ENCODE measurements around the gene PTPN14.
"Not testable (repeated sequence)": the region's sequence is repeated elsewhere in the genome, so short reads cannot be mapped to it uniquely, and the experiment has no call there.

The PTPN14 gene

DNA sequence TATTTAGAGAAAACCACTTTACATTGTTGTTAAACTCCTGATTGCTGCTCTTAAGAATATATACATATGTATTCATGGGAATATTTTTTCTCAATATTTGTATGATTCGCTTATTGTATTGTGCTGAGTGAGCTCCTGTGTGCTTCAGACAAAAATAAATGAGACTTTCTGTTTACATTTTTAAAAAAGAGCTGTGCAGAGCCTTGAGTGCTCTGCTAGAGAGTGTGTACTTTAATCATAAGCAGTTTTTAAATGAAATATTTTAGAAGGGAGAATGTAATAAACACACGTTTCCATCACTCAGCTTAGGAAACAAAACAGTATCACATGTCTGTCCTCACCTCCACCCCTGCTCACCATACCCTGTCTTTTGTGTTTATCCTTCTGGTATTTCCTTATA is 9.7 kb downstream of the PTPN14 start:
- no peak for DNase-seq (ENCODE audit: low read depth)

DNA sequence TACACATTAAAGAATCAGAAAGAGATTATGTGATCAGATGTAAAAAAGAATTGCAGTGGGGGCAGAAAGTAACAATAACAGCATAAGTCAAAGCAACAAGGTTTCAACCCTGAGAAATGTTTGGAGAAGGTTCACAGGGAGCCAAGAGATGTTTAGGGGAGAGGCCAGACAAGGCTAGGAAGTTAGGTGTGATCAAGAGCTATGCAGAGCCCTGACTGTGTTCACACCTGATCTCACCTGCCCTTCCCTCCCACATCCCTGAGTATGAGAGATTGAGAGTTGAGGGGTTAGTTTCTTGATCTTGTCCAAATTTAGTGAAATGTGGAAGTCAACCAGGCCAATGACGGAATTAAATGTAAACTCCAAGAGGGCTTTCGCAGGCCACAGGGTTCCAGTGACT is 10.2 kb downstream of the PTPN14 start:
- DNase-seq (ENCODE audit: low read depth), result no peak

DNA sequence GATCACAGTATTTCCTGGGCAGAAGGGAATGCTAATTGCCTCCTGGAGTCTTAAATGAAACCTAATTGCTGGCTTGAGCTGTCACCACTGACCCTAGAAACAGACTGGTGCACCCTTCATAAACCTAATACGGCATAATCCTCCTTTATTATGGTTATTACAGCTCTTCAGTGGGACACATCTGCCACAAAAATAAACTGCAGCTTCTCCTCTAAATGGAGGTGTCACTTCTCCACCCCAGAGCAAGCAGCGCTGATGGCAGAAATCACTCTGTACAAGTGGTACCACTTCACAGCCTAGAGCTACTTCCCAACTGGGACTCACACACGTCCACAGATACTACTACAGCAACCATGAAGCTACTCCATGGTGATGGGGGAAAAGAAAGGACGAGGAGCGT is 11.1 kb downstream of the PTPN14 start:
- no peak for DNase-seq (ENCODE audit: low read depth)

DNA sequence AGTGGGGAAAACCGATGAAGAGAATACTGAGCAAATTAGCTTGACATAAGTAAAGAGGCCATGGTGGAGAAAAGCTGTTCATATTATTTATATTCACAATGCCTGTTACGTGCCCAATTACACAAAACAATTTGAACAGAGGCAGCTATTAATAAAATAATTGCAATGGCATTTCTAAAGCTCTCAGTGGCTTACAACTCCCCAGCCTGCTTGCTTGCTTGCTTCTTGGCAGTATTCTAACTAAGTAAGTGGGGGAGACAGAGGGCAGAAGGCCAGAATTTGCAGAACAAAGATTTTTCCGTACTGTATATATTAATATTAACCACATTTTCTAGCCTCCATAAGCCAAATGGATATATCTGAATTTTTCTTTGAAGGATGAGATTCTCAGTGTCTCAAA is 12.9 kb downstream of the PTPN14 start:
- no peak for DNase-seq (ENCODE audit: low read depth)

DNA sequence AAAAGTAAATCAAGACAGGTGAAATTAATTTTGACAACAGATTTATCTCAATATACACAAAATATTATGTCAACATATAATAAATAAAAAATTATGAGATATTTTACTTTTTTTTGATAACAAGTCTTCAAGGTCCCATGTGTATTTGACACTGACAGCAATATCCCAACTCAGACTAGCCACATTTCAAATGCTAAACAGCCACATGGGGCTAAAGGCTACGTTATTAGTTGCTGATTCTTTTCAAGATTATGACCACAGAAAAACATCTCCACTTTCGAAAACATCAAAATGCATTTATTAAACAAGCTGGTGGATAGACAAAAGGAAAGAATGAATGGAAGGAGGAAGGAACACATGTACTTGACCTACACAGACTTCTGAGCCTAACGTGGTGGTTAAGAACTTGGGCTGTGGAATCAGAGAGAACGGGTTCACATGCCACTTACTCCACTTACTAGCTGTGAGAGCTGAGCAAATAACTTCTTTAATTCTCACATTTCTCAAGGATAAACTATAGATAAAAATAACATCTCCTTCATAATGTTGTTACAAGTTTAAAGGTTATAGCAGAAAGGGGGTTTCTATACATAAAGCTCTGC is 13.4 kb downstream of the PTPN14 start:
- no peak for DNase-seq (ENCODE audit: low read depth)

DNA sequence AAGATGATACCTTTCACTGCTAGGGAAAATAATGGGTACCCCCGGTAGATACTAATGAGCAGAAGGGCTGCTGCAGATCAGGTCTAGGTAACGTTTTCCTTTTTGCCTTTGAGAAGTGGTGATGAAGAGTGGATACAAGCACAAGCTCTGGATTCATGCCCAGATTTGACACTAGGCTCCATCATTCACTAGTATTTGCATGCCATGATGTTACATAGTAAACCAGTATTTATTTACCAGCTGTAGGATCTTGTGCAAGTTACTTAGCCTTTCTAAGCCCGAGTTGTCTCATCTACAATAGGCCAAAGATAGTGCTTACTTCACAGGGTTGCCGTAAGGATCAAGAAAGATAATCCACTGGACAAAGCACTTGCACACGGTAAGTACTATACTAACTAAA is 14.2 kb downstream of the PTPN14 start:
- DNase-seq (ENCODE audit: low read depth), result peak; percentile 16

DNA sequence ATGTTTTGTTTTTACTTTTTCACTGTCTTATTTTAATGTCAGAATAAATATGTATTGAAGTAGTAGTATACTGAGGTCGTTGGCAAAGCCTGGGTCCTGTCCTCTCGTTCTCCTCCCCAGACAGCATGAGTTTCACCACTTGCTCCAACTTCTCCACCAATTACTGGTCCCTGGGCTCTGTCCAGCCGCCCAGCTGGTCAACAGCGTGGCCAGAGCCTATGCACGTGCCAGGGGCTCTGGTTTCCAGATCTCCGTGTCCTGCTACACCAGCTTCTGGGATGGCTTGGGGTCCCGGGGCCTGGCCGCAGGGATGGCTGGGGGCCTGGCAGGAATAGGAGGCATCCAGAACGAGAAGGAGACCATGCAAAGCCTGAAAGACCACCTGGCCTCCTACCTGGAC is 19.3 kb downstream of the PTPN14 start:
- DNase-seq (ENCODE audit: low read depth), result no peak

DNA sequence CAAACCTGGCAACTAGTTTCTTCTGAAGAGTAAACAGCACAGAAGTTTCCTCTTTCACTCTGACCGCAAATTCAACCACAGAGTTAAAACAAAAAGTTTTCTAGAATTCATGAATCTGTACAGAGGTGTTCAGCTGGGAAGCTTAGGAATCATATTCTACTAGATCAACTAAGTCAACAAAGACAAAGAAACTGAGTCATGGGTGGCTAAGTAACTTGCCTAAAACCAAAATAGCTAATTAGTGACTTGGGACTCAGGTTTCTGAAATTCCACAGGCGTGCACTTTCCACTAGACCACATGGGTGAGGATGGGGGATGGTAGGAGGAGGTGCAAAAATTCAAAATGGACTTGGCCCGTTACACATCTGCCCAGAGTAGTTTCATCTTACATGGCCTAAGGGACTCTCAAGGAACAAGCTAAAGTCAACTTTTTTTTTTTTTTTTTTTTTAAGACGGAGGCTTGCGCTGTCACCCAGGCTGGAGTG is 25.8 kb downstream of the PTPN14 start:
- peak; percentile 74 for DNase-seq (ENCODE audit: low read depth)

DNA sequence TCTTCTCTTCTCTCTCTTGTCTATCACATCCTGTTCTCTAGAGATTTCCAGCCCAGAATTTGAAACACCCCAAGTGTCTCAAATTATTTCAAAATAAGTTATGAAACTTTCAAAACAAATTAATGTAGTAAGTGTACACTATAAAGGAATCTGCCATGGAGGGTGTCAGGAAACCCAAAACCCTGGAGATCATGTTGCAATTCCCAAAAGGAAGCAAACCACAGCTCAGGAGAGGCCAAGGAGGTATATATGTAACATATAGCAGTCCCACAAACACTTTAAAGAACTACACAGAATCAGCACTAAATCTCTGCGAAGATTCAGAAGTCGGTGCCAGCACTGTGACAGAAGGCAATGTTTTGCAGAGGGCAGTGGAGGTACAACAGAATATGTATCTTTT is 26.6 kb downstream of the PTPN14 start:
- DNase-seq (ENCODE audit: low read depth), result peak; percentile 76

DNA sequence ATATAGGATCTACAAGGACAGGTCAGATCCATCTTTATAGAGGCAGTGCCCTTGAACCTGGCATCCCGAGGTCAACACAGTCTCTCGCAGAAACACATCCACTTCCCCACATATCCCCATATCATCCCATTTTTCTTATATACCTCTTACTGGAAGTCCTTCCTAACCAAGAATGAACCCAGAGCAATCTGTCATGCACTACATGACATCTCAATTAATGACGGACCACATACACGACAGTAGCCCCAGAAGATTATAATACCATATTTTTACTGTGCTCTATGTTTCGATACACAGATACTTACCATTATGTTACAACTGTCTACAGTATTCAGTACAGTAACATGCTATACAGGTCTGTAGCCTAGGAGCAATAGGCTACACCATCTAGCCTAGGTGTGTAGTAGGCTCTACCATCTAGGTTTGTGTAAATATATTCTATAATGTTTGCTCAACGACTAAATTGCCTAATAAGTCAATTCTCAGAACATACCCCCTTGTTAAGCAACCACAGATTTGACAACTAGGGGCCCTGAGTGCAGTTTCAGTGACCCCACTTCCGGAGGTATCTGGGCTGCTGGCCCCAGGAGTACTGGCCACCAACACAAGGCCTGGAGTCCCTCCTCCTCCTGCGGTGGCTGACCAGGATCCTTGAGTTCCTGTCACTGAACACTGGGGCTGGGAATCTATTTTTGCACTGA is 28.1 kb downstream of the PTPN14 start:
- DNase-seq (ENCODE audit: low read depth), result no peak

DNA sequence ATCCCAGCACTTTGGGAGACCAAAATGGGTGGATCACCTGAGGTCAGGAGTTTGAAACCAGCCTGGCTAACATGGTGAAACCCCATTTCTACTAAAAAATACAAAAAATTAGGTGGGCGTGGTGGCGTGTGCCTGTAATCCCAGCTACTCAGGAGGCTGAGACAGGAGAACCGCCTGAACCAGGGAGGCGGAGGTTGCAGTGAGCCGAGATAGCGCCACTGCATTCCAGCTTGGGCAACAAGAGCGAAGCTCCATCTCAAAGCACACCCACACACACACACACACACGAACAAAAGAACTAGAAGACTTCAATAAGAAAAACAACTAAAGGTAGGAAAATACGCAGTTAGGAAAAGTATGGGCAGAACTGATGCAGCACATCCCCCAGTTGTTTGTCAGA is 29.9 kb downstream of the PTPN14 start:
- DNase-seq (ENCODE audit: low read depth), result not testable (repeated sequence)

DNA sequence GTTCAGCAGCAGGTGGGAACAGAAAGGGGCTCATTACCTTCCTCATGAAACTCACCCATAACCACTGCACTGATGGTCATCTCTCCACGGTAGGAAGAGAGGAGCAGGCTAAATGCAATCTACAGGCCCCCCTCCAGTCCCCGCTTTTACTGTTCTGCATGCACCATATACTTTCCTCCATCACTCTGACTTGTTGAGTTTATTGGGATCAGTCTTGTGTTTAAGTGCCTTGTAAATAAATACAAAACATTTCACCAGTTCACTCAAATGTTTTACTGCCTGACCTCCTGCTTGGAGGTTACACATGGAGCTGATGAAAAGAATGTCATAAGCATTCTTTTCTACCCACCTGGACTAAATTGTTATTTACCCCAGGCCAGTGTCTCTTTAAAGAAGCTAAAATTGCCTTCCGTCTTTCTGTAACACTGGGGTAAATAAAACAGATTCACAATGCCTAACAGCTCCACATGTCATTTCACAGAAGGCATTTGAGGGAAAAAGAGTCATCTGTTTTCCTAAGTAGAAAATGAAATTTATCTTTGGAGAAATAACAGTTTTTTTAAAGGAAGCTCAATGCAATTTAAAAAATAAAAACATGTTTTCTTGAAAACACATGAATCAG is 30.7 kb downstream of the PTPN14 start:
- no peak for DNase-seq (ENCODE audit: low read depth)

DNA sequence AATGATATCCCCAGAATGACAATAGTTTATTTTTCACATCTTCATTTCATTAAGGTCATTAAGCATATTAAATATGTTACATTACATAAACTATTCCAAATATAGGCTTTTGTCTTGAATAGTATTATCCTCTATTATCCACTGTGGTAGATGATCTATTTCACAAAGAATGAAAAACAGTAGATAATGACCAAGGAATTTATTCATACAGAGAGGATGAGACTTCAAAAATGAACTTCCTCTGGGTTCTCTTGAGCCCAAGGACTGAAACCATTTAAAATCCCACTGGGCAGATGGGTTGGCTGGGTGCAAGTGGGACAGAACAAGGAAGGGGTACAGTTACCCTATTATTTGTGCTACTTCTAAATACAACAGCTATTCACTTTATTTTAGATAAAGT is 33.0 kb downstream of the PTPN14 start:
- peak; percentile 17 for DNase-seq (ENCODE audit: low read depth)

DNA sequence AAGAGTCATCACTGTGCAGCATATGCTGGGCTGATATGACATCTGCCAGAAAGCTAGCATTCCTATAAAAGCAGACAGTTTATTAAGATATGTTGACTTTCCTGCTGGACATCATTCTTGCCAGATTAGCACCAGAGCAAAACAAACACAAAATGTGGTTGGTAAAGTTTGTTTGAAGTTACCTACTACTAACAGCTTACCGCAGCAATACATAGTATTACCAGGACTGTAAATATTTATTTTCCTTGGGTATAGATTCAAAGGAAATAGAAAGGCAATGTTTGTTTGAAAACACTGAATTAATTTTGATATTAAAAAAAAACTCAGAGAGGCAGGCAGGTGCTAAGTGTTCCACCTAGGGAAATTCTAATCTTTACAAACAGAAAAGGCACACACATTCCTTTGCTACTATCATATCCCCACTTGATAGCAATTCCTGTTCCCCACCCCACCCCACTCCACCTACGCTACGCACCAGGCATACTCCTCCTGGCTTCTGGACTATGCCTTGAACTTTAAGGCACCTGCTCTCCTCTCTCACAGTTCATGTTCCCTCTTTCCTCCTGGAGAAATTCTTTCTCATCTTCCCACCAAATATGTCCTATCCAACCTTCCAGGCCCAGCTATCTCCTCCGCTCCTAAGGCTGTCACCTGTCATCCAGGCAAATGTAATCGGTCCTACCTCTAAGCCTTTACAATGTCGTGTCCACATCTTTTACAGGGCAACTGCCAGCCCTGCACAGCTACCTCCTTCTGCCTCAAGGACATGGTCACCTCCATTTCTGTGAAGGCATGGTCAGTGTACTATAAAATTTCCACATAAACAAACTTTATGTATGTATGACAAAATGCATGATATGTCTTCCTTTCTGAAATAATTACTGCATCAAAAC is 34.7 kb downstream of the PTPN14 start:
- no peak for DNase-seq (ENCODE audit: low read depth)

DNA sequence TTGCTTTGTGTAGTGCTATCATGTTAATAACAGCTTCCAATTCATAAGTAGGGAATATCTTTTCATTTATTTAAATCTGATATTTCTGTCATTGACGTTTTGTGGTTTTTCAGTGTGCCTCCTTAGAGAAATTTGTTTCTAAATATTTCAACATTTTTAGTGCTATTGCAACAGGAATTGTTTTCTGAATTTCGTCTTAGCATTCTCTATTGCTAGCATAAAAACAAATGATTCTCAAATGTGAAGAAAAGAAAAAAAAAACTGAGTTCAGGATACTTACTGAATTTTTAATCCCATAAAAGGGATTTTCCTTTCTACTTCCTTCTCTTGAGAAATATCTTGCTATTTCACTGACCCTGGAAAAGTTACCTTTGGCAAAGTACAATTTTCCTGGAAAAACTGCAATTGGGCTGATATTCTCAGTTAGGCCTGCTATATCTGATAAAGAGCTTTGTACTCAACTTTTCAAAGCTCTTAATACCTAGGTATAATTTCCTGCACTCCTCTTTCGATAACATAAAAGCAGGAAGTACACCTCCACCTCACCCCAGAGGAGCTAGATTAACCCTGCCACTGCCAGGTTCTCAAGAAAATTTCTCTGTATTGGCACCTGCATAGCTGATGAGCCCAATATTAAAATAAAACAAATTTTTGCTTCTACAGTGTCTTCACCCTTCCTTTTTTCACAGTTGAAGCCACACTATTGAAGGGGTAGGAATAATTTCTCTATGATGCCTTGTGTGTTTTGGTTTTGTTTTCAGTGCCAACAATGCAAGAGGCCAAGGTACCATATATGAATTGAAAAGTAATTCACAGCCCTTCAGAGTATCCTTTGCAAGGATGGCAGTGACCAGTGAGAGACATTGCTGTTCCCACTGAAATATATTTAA is 35.6 kb downstream of the PTPN14 start:
- DNase-seq (ENCODE audit: low read depth), result peak; percentile 60

DNA sequence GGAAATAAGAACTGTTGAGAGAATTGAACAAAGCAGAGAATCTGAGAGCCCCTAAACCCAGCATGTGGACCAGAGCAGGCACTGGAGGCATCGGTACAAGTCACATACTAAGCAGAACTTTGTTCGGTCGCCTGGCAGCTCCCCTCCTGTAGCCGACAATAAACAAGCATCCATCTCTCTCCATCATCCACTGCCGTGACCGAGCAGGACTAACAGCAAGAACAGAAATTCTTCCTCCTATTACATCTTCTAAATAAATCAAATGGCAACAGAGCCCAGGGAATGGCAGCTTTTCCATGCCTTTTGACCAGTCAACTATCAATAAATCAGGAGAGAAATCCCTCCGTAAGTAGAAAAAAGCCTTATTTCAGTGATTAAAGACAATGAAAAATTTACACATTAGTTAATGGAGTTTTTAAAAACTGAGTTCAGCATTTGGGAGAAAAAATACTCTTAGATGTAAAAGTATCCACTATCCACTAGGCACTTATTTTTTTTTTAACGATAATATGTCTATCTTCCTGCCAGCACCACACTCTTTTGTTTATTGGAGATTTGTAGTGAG is 36.5 kb downstream of the PTPN14 start:
- no peak for DNase-seq (ENCODE audit: low read depth)

DNA sequence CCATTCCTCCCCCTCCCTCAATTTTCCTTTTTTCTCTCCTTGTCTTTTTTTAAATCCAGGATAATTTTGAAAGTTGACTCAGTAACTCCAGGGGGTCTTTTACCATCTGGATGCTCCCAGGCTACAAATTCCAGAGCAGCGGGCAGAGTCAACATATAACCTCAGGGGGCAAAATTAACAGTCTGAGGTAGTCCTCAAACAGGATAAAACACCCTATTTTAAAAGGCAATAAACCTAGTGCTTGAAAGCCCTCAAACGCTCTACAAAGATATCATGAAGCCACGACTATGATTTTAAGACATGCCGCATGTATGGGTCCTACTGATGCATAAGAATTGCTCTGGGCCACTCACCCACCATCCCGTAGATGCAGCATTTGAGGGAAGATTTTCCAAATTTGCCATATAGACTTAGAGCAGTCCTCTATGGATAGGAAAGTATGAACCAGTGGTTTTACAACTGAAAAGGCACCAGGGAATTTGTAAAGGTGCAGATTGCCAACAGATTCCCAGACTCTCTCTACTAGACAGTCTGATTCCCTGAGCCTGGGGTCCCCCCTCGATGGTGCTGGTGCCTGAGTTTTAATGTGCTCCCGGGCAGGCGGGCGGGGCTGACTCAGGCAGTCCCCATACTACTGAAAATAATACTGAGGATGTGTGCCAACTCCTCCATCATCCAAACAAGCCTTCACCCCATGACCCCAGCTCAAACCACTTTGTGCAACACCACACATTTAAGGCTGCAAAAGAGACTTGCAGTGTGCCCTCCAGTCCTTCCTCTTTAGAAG is 37.2 kb downstream of the PTPN14 start:
- DNase-seq (ENCODE audit: low read depth), result peak; percentile 71

DNA sequence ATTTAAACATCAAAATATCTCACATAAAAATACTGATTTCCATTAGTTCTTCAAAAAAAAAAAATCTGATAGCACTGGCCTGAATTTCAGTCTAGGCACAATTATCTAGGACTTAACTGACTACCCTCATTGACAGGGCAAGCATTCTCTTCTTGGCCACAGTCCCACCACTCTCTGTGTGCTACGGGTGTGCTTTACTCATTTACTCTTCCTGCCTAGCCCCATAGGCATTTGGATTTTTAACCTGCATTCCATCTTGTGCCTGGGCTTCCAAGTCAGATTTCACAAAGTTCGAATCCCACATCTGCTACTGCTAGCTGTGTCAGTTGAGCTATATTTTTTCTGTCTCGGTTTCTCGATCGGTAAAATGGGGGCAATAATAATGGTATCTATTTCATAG is 38.0 kb downstream of the PTPN14 start:
- no peak for DNase-seq (ENCODE audit: low read depth)

DNA sequence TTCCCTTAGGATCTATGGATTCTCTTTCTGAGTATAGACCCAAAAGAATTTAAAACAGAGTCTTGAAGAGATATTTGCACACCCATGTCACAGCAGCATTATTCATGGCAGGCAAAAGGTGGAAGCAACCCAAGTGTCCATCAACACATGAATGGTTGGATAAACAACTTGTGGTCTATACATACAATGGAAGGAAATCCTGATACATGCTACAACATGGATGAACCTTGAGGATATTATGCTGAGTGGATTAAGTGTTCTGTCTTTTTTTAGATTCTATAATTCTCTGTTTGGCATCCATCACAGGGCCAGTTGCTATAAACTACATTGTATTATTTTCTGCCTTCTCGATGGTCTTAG is 39.8 kb downstream of the PTPN14 start:
- DNase-seq (ENCODE audit: low read depth), result no peak

DNA sequence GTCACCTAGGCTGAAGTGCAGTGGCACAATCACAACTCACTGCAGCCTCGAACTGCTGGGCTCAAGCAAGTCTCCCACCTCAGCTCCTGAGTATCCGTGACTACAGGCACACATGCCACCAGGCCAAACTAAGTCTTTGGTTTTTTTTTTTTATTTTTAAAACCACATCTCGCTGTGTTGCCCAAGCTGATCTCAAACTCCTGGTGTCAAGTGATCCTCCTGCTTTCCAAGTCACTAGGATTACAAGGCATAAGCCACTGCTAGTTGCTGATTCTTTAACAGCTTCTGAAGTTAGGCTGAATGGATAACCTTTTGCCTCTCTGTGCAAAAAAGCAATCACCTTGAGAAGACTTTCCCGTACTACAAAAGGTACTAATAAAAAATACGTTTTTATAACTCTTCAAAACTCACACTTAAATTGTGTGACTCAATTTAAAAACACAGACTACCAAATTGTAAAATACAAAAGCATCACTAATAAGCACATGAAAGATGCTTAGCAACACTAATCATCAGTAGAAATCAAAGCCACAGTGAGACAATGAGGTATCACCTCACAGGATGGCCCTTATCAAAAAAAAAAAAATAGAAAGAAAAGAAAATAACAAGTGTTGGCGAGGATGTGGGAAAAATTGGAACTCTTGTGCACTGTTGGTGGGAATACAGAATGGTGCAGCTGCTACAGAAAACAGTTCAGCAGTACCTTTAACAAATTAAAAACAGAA is 40.3 kb downstream of the PTPN14 start:
- DNase-seq (ENCODE audit: low read depth), result no peak
